GM08714 (cell line): ENCODE data around the gene ZNF606.

ENCODE experiments used
- H3K4me3 ChIP-seq: fragments of 200-500 bp; sonication (Bioruptor generic); 2 replicates; pipeline ENCODE4 v1.5.1; 2014; ENCODE audit warnings: mild to moderate bottlenecking, low read length, inconsistent platforms
- ZNF274 ChIP-seq: IDR thresholded peaks from 2 replicates; pipeline ENCODE4 v1.6.1; 2012; ENCODE audit warnings: mild to moderate bottlenecking, low read depth, low read length

The ZNF606 gene

DNA sequence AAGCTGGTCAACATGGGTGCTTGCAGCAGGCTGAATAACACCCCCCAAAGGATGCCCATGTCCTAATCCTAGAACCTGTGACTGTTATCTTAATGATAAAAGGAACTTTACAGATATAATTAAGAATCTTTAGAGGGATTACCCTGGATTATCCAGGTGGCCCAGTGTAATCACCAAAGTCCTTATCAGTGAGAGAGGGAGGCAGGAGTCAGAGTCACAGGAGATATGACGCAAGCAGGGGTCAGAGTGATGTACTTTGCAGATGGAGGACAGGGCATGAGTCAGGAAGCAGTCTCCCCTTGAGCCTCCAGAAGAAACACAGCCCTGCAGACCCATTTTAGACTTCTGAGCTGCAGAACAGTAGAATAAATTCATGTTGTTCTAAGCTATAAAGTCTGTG, 9.8 kb downstream of the ZNF606 start:
- no peak overlapping the region for H3K4me3 ChIP-seq
- no peak for TF ChIP-seq ZNF274

DNA sequence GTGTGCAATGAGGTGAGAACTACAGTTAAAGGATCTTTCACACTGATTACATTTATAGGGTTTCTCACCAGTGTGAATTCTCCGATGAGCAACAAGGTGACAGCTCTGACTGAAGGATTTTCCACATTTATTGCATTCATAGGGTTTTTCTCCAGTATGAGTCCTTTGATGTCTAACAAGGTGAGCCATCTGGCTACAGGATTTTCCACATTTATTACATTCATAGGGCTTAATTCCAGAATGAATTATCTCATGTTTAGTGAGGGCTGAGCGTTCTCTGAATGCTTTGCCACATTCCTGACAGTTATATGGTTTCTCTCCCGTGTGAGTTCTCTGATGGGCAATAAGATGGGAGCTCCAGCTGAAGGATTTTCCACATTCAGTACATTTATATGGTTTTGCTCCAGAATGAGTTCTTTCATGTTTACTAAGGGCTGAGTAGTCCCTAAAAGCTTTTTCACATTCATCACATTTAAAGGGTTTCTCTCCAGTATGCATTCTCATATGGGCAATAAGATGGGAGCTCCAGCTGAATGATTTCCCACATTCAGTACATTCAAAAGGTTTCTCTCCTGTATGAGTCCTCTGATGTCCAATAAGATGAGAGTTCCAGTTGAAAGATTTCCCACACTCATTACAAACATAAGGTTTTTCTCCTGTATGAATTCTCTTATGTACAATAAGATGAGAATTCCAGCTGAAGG, 23.9 kb downstream of the ZNF606 start:
- H3K4me3 ChIP-seq, result no peak overlapping the region
- peak; percentile 100 for TF ChIP-seq ZNF274

DNA sequence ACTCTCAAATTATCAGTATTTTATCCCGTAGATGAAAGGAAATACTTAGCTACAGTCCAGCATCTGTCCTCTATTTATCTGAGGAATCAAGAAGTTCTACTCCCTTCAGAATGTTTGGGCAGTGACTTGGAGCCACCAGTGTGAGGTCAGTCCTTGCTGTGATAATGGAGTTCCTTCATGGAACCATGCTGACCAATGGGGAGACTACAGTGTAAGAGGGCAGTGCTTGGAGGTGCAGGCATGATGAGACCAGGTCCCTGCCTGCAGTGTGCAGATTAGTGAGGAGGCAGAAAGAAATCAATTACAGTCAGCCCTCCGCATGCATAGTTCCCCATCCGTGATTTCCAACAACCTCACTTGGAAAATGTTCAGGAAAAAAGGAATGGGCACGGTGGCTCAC, 28.2 kb downstream of the ZNF606 start, which contains the start of gene C19orf18:
Gene C19orf18 (minus strand): TSS at position 101 of the 400 bp plus-strand sequence. CDS start 102 bp downstream, outside the sequence.
- H3K4me3 ChIP-seq, result no peak within 1 kb of the TSS
- TF ChIP-seq ZNF274, result no peak

DNA sequence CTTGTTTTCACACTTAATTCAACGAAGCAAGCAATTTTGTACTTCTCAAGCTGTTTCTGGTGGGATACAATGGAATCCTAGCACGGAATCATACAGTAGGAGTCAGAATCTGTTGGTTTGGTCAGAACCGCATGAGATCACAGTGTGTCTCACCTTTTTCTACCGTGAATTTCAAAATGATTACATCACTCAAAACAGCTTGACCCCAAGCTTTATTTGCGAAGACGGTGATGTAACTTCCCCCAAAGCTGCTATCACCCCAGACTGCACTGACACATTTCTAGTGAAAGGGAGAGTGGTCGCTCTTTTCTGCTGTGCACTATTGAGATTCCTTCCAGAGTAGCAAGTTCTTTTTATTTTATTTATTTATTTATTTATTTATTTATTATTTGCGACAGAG, 37.9 kb downstream of the ZNF606 start:
- TF ChIP-seq ZNF274, result no peak
- H3K4me3 ChIP-seq, result no peak overlapping the region

DNA sequence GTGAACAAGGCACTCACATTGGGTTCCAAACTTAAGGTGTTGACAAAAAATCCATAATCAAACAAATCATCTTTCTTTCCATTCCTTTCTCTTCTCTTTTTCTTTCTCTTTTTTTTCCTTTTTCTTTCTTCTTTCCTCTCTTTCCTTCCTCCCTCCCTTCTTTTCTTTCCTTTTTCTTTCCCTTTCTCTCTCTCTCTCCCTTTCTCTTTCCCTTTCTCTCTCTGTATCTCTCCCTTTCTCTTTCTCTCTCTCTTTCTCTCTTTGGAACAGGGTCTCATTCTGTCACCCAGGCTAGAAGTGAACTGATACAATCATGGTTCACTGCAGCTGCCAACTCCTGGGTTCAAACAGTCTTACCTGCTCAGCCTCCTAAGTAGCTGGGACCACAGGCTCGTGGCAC, 40.8 kb downstream of the ZNF606 start:
- TF ChIP-seq ZNF274, result no peak
- H3K4me3 ChIP-seq, result no peak overlapping the region

DNA sequence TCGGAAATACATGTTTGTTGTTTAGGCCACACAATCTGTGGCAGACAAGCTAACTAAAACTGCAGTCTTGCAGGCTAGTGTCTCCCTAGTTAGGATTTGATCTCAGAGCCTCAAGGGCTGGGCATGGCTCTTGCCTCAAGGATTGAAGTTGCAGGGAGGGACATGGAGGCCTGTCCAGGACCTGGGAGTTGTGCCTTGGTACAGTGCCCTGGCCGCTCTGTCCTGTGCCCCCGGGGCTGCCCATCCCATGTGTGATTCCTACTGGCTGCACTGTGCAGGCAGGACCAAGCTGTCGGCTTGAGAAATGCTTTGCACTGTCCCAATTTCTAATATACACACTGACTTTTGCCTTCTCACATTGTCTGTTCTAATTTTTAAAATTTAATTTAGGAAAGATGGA, 47.6 kb downstream of the ZNF606 start:
- no peak overlapping the region for H3K4me3 ChIP-seq
- TF ChIP-seq ZNF274, result no peak

DNA sequence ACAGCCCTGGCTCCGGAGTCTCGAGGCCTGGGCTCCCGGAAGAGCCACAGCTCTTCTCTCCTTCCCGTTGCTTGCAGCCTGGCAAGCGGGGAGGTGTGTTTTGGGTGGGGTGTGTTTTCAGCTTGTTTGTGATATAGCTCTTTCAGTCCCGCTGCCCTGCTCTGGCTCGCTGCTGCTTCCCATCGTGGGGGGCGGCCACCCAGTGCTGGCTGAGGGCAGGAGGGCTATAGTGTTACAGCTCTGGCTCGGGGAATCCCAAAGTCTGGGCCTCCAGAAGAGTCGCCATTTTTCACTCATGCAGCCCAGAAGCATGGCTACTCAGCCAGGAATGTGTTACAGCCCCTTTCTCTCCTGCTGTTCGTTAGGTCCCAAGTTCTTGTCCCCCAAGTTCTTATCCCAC, 52.9 kb downstream of the ZNF606 start:
- no peak for TF ChIP-seq ZNF274
- H3K4me3 ChIP-seq, result no peak overlapping the region

DNA sequence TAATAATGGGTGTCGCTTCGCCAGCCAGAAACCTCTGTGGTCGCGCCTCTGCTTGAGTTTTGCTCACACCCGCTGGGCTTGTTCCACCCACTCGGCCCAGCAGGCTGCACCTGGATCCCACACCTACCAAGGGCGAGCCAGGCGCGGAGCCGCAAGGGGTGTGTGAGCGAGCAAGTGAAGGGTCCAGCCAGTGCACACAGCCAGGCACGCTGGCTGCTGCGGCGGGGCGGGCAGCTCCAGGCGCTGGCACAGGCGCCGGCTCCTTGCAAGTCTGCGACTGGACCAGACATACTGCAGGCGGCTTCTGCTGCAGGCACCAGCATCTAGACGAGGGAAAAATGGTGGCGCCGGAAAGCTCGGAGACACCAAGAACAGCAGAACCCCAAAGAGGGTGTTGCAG, 53.3 kb downstream of the ZNF606 start:
- no peak for TF ChIP-seq ZNF274
- H3K4me3 ChIP-seq, result no peak overlapping the region

DNA sequence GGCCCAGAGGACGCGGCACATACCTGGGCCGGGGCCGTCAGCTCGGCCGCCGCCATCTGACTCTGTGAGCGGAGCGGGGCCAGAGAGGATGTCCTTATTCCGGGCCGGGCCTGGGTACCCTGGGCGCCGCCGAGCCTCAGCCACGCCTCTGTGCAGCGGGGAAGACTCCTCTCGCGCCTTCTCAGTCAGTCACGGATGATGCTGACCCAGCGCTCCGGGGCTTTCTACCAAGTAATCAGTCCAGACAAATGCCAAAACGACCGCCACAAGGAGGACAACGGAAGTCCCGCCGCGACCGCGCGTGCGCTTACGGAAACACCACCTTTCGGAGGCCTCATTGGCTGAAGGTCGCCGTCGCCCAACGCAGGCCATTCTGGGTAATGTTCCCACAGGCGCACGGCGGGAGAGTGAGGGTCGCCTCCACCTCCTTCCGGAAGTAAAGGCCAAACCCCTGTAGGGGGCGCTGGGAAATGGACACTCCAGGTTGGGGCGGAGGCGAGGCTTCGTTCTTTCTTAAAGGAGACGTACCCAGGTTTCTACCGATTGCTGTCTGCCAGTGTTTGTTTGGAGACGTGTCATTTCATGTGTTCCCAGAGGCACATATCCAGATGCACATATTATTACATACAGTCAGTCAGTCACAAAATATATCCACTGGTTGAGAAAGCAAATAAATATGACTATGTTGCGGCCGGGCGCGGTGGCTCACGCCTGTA, 55.0 kb downstream of the ZNF606 start, which contains the start of gene ZNF256:
Gene ZNF256 (minus strand): TSS at position 288 of the 716 bp plus-strand sequence. CDS start 232 bp downstream, at position 56.
- peak within 1 kb of the TSS; percentile 86 for H3K4me3 ChIP-seq
- no peak for TF ChIP-seq ZNF274

DNA sequence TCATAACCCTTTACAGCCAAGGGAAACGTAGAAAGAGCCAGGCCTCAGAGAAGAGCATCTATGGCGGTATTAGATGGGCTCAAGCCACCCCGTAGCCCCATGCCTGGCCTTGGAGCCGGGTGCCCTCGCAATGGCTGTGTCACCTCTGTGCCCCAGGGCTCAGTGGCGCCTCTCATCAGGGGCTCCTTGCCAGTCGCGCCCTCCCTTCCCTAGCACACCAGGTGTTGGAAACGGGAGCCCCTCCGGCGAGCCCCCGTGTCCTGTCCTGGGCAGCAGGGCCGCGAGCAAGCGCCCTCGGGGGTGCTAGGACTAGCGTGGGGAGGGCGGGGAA, 55.6 kb downstream of the ZNF606 start:
- H3K4me3 ChIP-seq, result peak overlapping the region; percentile 86
- no peak for TF ChIP-seq ZNF274

DNA sequence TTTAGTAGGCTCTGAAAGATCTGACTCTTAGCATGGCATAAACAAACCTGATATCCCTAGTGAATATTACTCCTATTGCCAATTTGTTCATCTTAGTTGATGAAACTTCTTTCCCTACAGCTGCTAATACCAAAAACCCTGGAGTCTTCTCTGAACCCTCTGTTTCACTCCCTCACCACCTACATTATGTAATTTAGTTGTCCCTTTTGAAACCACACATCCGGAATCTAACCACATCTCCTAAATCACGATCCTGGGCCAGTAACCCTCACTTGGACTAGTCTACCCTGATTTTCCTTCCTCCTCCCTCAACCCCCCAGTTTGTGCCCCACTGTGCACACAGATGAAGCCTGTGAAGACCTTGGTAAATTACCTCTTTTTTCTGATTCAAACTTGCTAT, 56.3 kb downstream of the ZNF606 start:
- TF ChIP-seq ZNF274, result no peak
- peak overlapping the region; percentile 86 for H3K4me3 ChIP-seq

DNA sequence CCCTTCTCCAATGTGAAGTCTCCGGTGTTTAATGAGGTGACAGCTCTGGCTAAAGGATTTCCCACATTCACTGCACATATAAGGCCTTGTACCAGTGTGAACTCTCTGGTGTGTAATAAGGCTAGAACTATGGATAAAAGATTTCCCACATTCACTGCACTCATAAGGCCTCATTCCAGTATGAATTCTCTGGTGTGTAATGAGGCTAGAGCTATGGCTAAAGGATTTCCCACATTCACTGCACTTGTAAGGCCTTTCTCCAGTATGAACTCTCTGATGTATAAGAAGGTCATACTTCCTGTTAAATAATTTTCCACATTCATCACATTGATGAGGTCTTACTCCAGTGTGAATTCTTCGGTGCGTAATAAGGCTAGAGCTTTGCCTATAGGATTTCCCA, 61.0 kb downstream of the ZNF606 start:
- TF ChIP-seq ZNF274, result peak; percentile 37; the same call in 1 of the 2 replicates
- H3K4me3 ChIP-seq, result no peak overlapping the region

DNA sequence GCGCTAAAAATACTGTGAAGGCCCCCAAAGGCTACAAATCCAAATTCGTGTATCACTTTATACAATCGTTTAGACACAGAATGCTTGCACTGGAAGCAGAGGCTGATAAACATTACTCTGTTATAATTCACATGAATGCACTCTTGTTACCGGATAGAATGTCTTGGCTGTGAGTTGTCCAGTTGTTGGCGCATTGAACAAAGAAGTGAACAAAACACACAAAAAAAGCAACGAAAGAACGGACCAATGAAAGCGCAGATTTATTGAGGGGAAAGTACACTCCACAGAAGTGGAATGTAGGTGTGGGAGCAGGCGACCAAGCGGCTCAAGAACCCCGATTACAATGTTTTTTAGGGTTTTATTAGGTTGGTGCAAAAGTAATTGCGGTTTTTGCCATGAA, 66.9 kb downstream of the ZNF606 start:
- H3K4me3 ChIP-seq, result no peak overlapping the region
- TF ChIP-seq ZNF274, result no peak

DNA sequence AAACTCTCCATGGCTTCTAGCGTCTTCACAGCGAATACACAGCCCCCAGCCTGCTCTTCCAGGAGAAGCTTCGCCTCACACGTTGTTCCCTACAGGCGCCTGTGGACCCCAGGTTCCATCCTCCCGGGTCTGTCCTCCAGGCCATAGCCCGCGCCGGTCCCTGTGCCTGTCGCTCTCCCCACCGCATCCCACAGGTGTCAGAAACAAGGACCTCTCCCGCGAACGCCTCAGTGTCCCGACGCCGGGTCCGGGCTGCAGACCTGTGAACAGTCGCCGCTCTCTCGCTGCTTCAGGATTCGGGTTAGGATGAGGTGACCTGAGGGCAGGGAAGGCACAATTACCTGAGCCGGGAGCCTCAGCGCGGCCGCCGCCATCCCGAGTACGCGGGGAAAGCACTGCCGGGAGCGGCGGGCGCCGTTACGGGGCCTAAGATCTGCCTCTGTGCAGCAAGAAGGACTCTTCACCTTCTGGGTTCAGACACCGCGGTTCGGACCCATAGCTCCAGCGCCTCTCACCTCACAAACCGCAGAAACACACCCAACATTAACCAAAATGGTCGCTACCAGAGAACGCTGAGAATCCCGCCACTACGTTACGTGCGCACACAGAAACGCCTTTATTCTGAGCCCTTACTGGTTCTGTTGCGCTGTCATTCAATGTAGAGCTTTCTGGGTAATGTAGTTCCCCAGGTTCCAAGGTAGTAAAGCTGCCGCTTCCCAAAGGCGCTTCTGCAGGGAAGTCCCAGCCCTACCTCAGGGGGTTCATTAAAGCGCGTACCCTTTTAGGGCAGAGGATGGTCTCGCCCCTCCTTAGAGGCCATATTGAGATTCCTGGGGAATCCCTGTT, 67.6 kb downstream of the ZNF606 start, which contains the start of gene ZNF418:
Gene ZNF418 (minus strand): TSS at position 583 of the 846 bp plus-strand sequence. CDS start 1,580 bp downstream, outside the sequence.
- no peak for TF ChIP-seq ZNF274
- H3K4me3 ChIP-seq, result peak within 1 kb of the TSS; percentile 74; the same call in 1 of the 2 replicates
